Lung (tissue), 12 donors: ENCODE measurements around the gene OR2A14. TPM values are rescaled to one million over a fixed set of nuclear protein-coding genes. Genes with fewer than 3 reads are reported as not detected.

Experiments used
- ATAC-seq: fragments of 200-7000 bp; cut with Tn5 transposase; one replicate; pipeline ENCODE4 v1.9.1; 2020; ENCODE audit warnings: moderate number of reproducible peaks; ENCODE audit not compliant: insufficient read depth, low FRiP score
- DNase-seq, 3 donors: peaks; one replicate each; pipeline ENCODE4 v3.0.0-alpha.2; 2013 to 2017
- H3K27ac ChIP-seq, 2 donors: one replicate each; pipeline ENCODE4 v1.5.1; 2013; ENCODE audit warnings: mild to moderate bottlenecking in 2 of 2, moderate library complexity in 2 of 2, control low read depth in 1 of 2, inconsistent platforms in 1 of 2, low read depth in 1 of 2, low read length in 1 of 2
- H3K27me3 ChIP-seq, 3 donors: one replicate each; pipeline ENCODE4 v1.5.1; 2013; ENCODE audit warnings: low read length in 2 of 3; ENCODE audit not compliant: control insufficient read depth in 3 of 3, insufficient read depth in 3 of 3
- H3K36me3 ChIP-seq, 4 donors: one replicate each; pipeline ENCODE4 v1.5.1; 2013; ENCODE audit warnings: low read length in 4 of 4, mild to moderate bottlenecking in 1 of 4, moderate library complexity in 1 of 4; ENCODE audit not compliant: control insufficient read depth in 4 of 4, insufficient read depth in 4 of 4
- H3K4me1 ChIP-seq, 5 donors: one replicate each; pipeline ENCODE4 v1.5.1; 2013; ENCODE audit warnings: low read length in 5 of 5, mild to moderate bottlenecking in 2 of 5, moderate library complexity in 1 of 5; ENCODE audit not compliant: control insufficient read depth in 5 of 5, insufficient read depth in 5 of 5
- H3K4me3 ChIP-seq: one replicate; pipeline ENCODE4 v1.5.1; 2013; ENCODE audit warnings: mild to moderate bottlenecking, control low read depth, moderate library complexity
- H3K9ac ChIP-seq, 2 donors: one replicate each; pipeline ENCODE4 v1.5.1; 2013; ENCODE audit warnings: low read length in 2 of 2, control low read depth in 1 of 2; ENCODE audit not compliant: insufficient read depth in 1 of 2
- H3K9me3 ChIP-seq, 4 donors: one replicate each; pipeline ENCODE4 v1.5.1; 2013; ENCODE audit warnings: low read length in 3 of 4, mild to moderate bottlenecking in 1 of 4, moderate library complexity in 1 of 4; ENCODE audit not compliant: control insufficient read depth in 4 of 4, insufficient read depth in 3 of 4
- WGBS, 2 donors: extraction: QIAGEN DNeasy Blood & Tissue Kit; methylation state at CpG; one replicate each; pipeline ENCODE4 v1.1.7; 2013; 5-methylcytosine and 5-hydroxymethylcytosine counted together
- polyA plus RNA-seq, 2 donors: library from polyadenylated mRNA; stranded (reverse); fragments of 200-250 nt; gene quantifications; one replicate each; pipeline ENCODE4 v1.2.1, GENCODE V29; 2013
- total RNA-seq, 2 donors: library from RNA; depleted of rRNA in 1 of 2; stranded (reverse); fragments of >200 nt in 1 of 2; gene quantifications; one replicate each; pipeline ENCODE4 v1.2.1, GENCODE V29; 2014 to 2021
- TF ChIP-seq, protein P1 (sequence below): IDR thresholded peaks from 2 replicates; pipeline ENCODE4 v1.5.1; 2012; ENCODE audit warnings: mild to moderate bottlenecking; ENCODE audit errors: control extremely low read depth, extremely low read depth
- donor health status: control.
- donor health status: control.
- donor health status: Bipolar disorder and iron deficiency.
- donor health status: healthy.
- donor health status: DM: yes; HTN: yes; CAD: no.

OR2A14 gene
- total and polyA plus RNA-seq, 4 donors: not detected

DNA sequence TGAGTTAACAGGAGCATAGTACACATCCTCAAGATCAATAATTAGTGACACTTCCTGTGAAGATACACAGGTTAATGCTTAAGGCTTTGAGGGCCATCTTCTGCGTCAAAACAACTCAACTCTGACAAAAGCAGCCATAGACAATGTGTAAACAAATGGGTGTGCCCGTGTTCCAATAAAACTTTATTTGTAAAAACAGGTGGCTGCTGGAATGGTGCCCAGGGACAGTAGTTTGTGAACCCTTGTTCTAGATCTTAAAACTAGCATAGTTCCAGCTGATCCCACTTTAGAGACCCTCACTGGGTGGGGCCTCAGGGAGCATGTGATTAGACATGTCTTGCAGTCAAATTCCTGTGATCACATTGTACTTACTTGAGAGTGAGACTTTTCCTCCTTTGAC is 7.8 kb downstream of the OR2A14 start:
- Histone ChIP-seq H3K27me3 (peaks cover 0 to 16% (median 0%) of the 10 kb centered on the region in 3 donors), H3K4me1 (peaks cover 0 to 5% (median 0%) of the 10 kb centered on the region in 5 donors), H3K9me3 (no peaks in the 10 kb centered on the region), H3K27ac (no peak overlapping the region), H3K9ac (no peak overlapping the region), H3K4me3 (no peak overlapping the region), H3K36me3 (no peaks in the 10 kb centered on the region)
- ATAC-seq: no peak
- TF ChIP-seq, protein P1, sequence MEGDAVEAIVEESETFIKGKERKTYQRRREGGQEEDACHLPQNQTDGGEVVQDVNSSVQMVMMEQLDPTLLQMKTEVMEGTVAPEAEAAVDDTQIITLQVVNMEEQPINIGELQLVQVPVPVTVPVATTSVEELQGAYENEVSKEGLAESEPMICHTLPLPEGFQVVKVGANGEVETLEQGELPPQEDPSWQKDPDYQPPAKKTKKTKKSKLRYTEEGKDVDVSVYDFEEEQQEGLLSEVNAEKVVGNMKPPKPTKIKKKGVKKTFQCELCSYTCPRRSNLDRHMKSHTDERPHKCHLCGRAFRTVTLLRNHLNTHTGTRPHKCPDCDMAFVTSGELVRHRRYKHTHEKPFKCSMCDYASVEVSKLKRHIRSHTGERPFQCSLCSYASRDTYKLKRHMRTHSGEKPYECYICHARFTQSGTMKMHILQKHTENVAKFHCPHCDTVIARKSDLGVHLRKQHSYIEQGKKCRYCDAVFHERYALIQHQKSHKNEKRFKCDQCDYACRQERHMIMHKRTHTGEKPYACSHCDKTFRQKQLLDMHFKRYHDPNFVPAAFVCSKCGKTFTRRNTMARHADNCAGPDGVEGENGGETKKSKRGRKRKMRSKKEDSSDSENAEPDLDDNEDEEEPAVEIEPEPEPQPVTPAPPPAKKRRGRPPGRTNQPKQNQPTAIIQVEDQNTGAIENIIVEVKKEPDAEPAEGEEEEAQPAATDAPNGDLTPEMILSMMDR: no peak
- 81 to 96% methylated on average over 2 of the region's 2 CpGs for WGBS, 2 donors
- DNase-seq: no peak

DNA sequence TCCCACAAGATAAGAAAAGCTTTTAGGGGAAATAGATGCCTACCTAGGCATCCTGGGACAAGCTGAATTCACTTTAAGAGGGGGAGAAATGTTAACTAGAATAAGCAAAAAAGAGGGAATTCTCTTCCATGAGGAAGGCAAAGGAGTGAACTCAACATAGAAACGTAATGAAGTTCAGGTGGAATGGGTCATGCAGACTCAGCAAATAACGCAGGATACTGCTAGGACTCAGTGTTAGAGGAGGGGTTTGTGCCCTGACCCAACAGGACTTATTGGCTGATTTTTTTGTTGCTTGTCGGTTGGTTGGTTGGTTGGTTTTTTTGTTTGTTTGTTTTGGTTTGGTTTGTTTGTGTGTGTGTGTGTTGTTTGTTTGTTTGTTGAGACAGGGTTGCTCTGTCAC is 9.3 kb downstream of the OR2A14 start:
- Histone ChIP-seq H3K36me3 (no peaks in the 10 kb centered on the region), H3K9ac (no peak overlapping the region), H3K9me3 (no peaks in the 10 kb centered on the region), H3K27me3 (peaks cover 0 to 12% (median 0%) of the 10 kb centered on the region in 3 donors), H3K4me3 (no peak overlapping the region), H3K27ac (no peak overlapping the region), H3K4me1 (no peaks in the 10 kb centered on the region)
- ATAC-seq: no peak
- TF ChIP-seq, protein P1: no peak
- 81 to 95% methylated on average over 3 of the region's 3 CpGs for WGBS, 2 donors
- no peak for DNase-seq

DNA sequence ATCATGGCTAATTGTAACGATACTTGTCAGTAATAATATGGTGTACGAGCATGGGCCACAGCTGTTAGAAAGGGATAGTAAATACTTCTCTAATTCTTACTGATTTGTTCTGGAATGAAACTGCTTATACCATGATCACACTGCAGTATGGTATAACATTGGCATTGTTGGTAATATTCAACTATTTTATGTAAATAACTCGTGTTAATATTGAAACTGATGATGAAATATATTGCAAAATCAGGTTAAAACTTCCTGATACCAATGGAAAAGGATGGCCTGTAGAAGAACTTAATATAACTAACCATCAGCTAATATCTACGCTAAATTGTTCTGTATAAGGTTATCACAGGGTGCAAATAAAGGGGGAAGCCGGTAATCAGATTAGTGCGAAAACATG is 10.3 kb downstream of the OR2A14 start:
- Histone ChIP-seq H3K9me3 (no peaks in the 10 kb centered on the region), H3K36me3 (no peaks in the 10 kb centered on the region), H3K9ac (no peak overlapping the region), H3K4me3 (no peak overlapping the region), H3K27me3 (peaks cover 0 to 12% (median 0%) of the 10 kb centered on the region in 3 donors), H3K27ac (no peak overlapping the region), H3K4me1 (no peaks in the 10 kb centered on the region)
- ATAC-seq (no peak), DNase-seq (peak in 2 of 3 donors; percentile 20 to 23)
- WGBS, 2 donors: 78 to 89% methylated on average over 6 of the region's 6 CpGs
- TF ChIP-seq, protein P1: no peak

DNA sequence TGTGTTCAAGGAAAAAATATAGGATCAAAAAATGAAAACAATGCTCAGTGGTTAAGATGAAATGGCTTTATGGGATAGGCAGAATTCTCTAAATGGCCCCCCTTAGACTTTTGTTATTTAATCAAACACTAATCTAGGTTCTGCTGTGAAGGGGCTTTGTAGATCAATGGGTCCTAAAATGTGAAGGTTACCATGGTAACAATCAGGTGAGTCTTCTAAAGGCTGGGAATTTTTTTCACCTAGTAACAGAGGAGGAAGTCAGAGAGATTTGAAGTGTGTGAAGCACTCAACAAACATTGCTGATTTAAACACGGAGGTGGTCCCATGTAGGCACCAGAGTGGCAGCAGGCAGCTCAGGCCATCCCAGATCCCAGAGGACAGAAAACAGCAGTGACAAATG is 11.1 kb downstream of the OR2A14 start:
- no peaks in the 10 kb centered on the region for H3K4me1 ChIP-seq
- H3K9me3 ChIP-seq: no peaks in the 10 kb centered on the region
- no peak overlapping the region for H3K4me3 ChIP-seq
- H3K27ac ChIP-seq: no peak overlapping the region
- DNase-seq (no peak), ATAC-seq (no peak)
- WGBS, 2 donors: 75 to 88% methylated on average over 1 of the region's 1 CpG
- H3K36me3 ChIP-seq: no peaks in the 10 kb centered on the region
- H3K27me3 ChIP-seq: peaks cover 0 to 7% (median 0%) of the 10 kb centered on the region in 3 donors
- H3K9ac ChIP-seq: no peak overlapping the region
- TF ChIP-seq, protein P1: no peak
